Measurements from ENCODE around the gene AFG1L. TPM values are rescaled to one million over a fixed set of nuclear protein-coding genes. Genes with fewer than 3 reads are reported as not detected.

AFG1L gene
- total RNA-seq, 2 experiments from 2014 or later, result 5.6 to 6.3 TPM

DNA sequence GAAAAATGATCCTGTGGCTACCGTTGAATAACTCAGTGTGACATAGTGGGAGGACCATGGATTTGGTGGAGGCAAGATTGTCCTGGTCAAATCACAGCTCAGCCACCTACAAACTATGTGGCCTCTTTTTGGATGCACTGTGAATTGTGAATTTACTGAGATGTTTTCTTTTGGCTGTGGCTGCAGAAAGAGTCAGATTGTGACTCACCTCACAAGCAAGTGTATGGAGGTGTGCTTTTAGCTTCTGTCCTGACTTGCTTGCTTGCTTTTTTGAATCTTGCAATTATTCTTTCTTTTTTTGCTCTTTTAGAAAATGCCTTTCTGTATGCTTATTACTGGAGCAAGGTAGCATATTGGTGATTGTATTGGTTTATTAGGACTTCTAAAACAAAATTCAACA lies 143.0 kb downstream of the AFG1L start:
- CTCF ChIA-PET, result no interaction called here
- intact Hi-C loops (cut with micrococcal nuclease), result no loop called here
- DNase-seq, result no peak
- no peak overlapping the region for H3K27ac Mint-ChIP-seq
- no peaks in the 10 kb centered on the region for H3K36me3 Mint-ChIP-seq (ENCODE audit: low read depth)
- POLR2A ChIA-PET, result no interaction called here
- TF ChIP-seq, protein P1, sequence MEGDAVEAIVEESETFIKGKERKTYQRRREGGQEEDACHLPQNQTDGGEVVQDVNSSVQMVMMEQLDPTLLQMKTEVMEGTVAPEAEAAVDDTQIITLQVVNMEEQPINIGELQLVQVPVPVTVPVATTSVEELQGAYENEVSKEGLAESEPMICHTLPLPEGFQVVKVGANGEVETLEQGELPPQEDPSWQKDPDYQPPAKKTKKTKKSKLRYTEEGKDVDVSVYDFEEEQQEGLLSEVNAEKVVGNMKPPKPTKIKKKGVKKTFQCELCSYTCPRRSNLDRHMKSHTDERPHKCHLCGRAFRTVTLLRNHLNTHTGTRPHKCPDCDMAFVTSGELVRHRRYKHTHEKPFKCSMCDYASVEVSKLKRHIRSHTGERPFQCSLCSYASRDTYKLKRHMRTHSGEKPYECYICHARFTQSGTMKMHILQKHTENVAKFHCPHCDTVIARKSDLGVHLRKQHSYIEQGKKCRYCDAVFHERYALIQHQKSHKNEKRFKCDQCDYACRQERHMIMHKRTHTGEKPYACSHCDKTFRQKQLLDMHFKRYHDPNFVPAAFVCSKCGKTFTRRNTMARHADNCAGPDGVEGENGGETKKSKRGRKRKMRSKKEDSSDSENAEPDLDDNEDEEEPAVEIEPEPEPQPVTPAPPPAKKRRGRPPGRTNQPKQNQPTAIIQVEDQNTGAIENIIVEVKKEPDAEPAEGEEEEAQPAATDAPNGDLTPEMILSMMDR (IDR thresholded peaks at IDR 0.05), result no peak
- no peak overlapping the region for H3K4me3 Mint-ChIP-seq
- peaks cover 2% of the 10 kb centered on the region for H3K4me1 Mint-ChIP-seq (ENCODE audit: low read depth)
- ATAC-seq, result no peak
- H3K27me3 Mint-ChIP-seq, result peaks cover 2% of the 10 kb centered on the region
- H3K9me3 Mint-ChIP-seq, result no peaks in the 10 kb centered on the region

DNA sequence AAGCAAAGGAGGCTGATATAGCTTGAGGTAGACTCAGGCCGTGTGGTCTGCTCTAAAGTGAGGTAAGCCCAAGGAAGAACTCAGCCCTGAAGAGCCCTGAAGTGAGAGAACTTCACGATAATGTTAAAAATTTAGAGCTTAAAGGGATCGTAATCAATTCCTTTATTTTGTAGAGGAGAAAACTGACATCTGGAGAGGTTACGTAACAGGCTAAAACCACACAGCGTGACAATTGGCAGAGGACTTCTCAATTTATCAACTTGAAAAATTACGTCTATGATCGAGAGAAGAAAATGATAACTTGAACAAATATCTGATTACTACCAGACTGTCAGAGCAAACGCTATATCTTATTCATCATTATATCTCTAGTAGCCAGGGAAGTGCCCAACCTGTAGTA lies 144.1 kb downstream of the AFG1L start:
- CTCF ChIA-PET, result no interaction called here
- Mint-ChIP-seq H3K4me3 (no peak overlapping the region), H3K27ac (no peak overlapping the region), H3K9me3 (no peaks in the 10 kb centered on the region), H3K4me1 (ENCODE audit: low read depth) (peaks cover under 1% of the 10 kb centered on the region), H3K36me3 (ENCODE audit: low read depth) (no peaks in the 10 kb centered on the region), H3K27me3 (peaks cover 4% of the 10 kb centered on the region)
- POLR2A ChIA-PET, result interaction anchor here (0.7 to 1.2 kb wide), 2 partner anchors 10 to 288 kb away, joined by 3 to 5 read pairs; no protein-coding TSS in a partner anchor
- intact Hi-C loops (cut with micrococcal nuclease), result no loop called here
- TF ChIP-seq, protein P1 (IDR thresholded peaks at IDR 0.05), result no peak
- DNase-seq, result no peak
- ATAC-seq, result no peak

GRCh38 chr6:108441141-108441540 lies 146.3 kb downstream of the AFG1L start:
- POLR2A ChIA-PET, result no interaction called here
- DNase-seq (no peak), ATAC-seq (no peak)
- TF ChIP-seq, protein P1 (IDR thresholded peaks at IDR 0.05), result no peak
- Mint-ChIP-seq H3K4me1 (ENCODE audit: low read depth) (peaks cover 21% of the 10 kb centered on the region), H3K27ac (no peak overlapping the region), H3K4me3 (no peak overlapping the region), H3K36me3 (ENCODE audit: low read depth) (no peaks in the 10 kb centered on the region), H3K27me3 (peaks cover 5% of the 10 kb centered on the region), H3K9me3 (no peaks in the 10 kb centered on the region)
- intact Hi-C loops (cut with micrococcal nuclease), result no loop called here
- CTCF ChIA-PET, result interaction anchor here (0.6 to 0.7 kb wide), 3 partner anchors 45 to 337 kb away, joined by 3 to 4 read pairs (median 3); no protein-coding TSS in a partner anchor

DNA sequence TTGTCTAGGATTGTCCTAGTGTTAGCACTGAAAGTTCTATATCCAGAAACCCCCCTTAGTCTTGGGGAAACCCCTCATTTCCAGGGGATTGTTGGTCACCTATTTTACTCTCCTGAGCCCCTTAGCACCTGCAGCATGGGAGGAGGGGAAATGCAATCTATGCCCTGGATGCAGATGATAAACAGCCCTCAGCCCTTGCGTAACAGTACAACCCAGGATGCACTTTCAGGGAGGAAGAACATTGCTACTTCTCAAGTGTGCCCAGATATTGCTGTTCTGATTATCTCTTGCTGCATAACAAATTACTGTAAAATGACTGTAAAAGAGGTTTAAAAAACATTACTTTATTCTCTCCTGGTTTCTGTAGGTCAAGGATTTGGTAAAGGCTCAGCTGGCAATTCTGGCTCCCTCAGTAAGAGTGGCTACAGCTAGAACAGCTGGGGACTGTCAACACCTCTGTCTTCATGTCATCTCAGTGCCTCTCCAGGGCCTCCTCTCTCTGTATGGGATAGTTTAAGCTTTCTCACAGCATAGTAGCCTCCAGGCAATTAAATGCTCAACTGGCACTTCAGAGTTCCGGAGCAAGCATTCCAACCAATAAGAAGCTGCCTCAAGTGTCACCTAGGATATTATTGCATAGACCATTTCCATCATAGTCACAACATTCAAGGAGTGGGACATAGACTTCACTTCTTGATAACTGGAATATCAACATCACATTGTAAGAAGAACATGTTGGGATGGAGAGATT lies 148.1 kb downstream of the AFG1L start:
- Mint-ChIP-seq H3K36me3 (ENCODE audit: low read depth) (no peaks in the 10 kb centered on the region), H3K27ac (no peak overlapping the region), H3K27me3 (peaks cover 5% of the 10 kb centered on the region), H3K4me1 (ENCODE audit: low read depth) (peaks cover 22% of the 10 kb centered on the region), H3K9me3 (no peaks in the 10 kb centered on the region), H3K4me3 (no peak overlapping the region)
- ChIA-PET POLR2A (no interaction called here), CTCF (no interaction called here)
- DNase-seq (no peak), ATAC-seq (no peak)
- TF ChIP-seq, protein P1 (IDR thresholded peaks at IDR 0.05), result no peak
- intact Hi-C loops (cut with micrococcal nuclease), result no loop called here

DNA sequence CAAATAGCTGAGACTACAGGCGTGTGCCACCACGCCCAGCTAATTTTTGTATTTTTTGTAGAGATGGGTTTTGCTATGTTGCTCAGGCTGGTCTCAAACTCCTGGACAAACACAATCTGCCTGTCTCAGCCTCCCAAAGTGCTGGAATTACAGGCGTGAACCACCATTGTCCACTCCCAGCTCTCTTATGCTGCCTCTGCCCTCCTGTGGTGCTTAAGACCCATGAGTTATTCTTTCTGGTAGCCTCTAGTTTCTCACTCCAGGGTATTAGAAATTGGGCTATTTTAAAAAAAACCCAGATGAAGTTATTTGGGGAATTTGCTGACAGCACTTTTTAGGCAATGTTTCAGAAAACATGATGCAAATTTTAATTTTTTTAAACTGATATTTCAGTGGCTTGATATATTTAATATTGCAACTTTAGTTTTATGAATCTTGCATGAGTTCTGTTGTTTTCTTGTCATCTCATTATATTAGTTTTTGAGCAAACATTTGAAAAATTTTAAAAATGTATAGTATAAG lies 151.8 kb downstream of the AFG1L start:
- ChIA-PET POLR2A (no interaction called here), CTCF (no interaction called here)
- DNase-seq (no peak), ATAC-seq (no peak)
- Mint-ChIP-seq H3K36me3 (ENCODE audit: low read depth) (no peaks in the 10 kb centered on the region), H3K4me3 (no peak overlapping the region), H3K4me1 (ENCODE audit: low read depth) (peaks cover 22% of the 10 kb centered on the region), H3K27me3 (peaks cover 5% of the 10 kb centered on the region), H3K27ac (no peak overlapping the region), H3K9me3 (no peaks in the 10 kb centered on the region)
- TF ChIP-seq, protein P1 (IDR thresholded peaks at IDR 0.05), result no peak
- intact Hi-C loops (cut with micrococcal nuclease), result no loop called here
